Hepatocyte (in vitro differentiated cells): ENCODE measurements around the gene SLC38A10. TPM values are rescaled to one million over a fixed set of nuclear protein-coding genes. Genes with fewer than 3 reads are reported as not detected.

ENCODE experiments used
- DNase-seq: peaks from one replicate; pipeline ENCODE4 v3.0.0-alpha.2; 2016; ENCODE audit warnings: low spot score
- H2AFZ ChIP-seq: fragments of 200-600 bp; sonication (generic); 2 replicates; pipeline ENCODE4 v1.6.0; 2016; ENCODE audit warnings: antibody characterized with exemption, mild to moderate bottlenecking
- H3K27ac ChIP-seq: fragments of 200-600 bp; sonication (generic); 2 replicates; pipeline ENCODE4 v1.5.1; 2016; ENCODE audit warnings: mild to moderate bottlenecking
- H3K27me3 ChIP-seq: fragments of 200-600 bp; sonication (generic); 2 replicates; pipeline ENCODE4 v1.6.1; 2016
- H3K36me3 ChIP-seq: fragments of 200-600 bp; sonication (generic); replicated peaks from 2 replicates; pipeline ENCODE4 v1.5.1; 2016; ENCODE audit warnings: low read depth; ENCODE audit not compliant: insufficient read depth
- H3K4me1 ChIP-seq: fragments of 200-600 bp; sonication (generic); 2 replicates; pipeline ENCODE4 v1.5.1; 2016; ENCODE audit warnings: mild to moderate bottlenecking, moderate library complexity; ENCODE audit not compliant: insufficient read depth
- H3K4me2 ChIP-seq: fragments of 200-600 bp; sonication (generic); 2 replicates; pipeline ENCODE4 v1.6.0; 2016
- H3K4me3 ChIP-seq: fragments of 200-600 bp; sonication (generic); 2 replicates; pipeline ENCODE4 v1.5.1; 2016; ENCODE audit warnings: mild to moderate bottlenecking
- H3K79me2 ChIP-seq: fragments of 200-600 bp; sonication (generic); 2 replicates; pipeline ENCODE4 v1.6.0; 2017; ENCODE audit warnings: mild to moderate bottlenecking
- H3K9me2 ChIP-seq: fragments of 200-600 bp; sonication (generic); replicated peaks from 2 replicates; pipeline ENCODE4 v1.6.0; 2017; ENCODE audit warnings: mild to moderate bottlenecking; ENCODE audit not compliant: insufficient read depth
- H3K9me3 ChIP-seq: fragments of 200-600 bp; sonication (generic); 2 replicates; pipeline ENCODE4 v1.5.1; 2016; ENCODE audit warnings: low read depth, mild to moderate bottlenecking
- H4K20me1 ChIP-seq: fragments of 200-600 bp; sonication (generic); 2 replicates; pipeline ENCODE4 v1.6.0; 2016; ENCODE audit warnings: mild to moderate bottlenecking; ENCODE audit not compliant: insufficient read depth, poor library complexity, severe bottlenecking
- CTCF ChIP-seq: fragments of 200-600 bp; sonication (generic); IDR thresholded peaks from 2 replicates; pipeline ENCODE4 v1.5.1; 2016; ENCODE audit warnings: antibody characterized with exemption, mild to moderate bottlenecking; ENCODE audit not compliant: poor library complexity
- EZH2 ChIP-seq: fragments of 200-600 bp; sonication (generic); IDR thresholded peaks from 2 replicates; pipeline ENCODE4 v1.6.1; 2016; ENCODE audit warnings: antibody characterized with exemption, mild to moderate bottlenecking, borderline replicate concordance
- EZH2phosphoT487 ChIP-seq: fragments of 200-600 bp; sonication (generic); IDR thresholded peaks from one replicate; pipeline ENCODE4 v1.6.1; 2018; ENCODE audit warnings: antibody characterized with exemption, mild to moderate bottlenecking, low read depth, moderate library complexity; ENCODE audit not compliant: unreplicated experiment, severe bottlenecking
- WGBS: methylation state at CpG from one replicate; pipeline ENCODE4 v1.1.6; 2016; ENCODE audit warnings: low lambda C conversion rate; ENCODE audit errors: missing lambda C conversion rate; 5-methylcytosine and 5-hydroxymethylcytosine counted together
- polyA plus RNA-seq: library from polyadenylated mRNA; unstranded; fragments of >200 nt; fragmentation: Nextera tagmentation; extraction: Ambion mirVana; gene quantifications from 2 replicates; pipeline ENCODE4 v1.2.1, GENCODE V29; 2016
- total RNA-seq: library from RNA; depleted of rRNA; stranded (reverse); fragments of >200 nt; gene quantifications from 2 replicates; pipeline ENCODE4 v1.2.3, GENCODE V29; 2014

SLC38A10 gene
- total and polyA plus RNA-seq, 2 experiments from 2014 or later, result 91.4 to 124 TPM

GRCh38 chr17:81217491-81217890 lies 77.6 kb downstream of the SLC38A10 start:
- Histone ChIP-seq H2AFZ (no peak overlapping the region), H3K4me3 (no peak overlapping the region), H3K27me3 (no peaks in the 10 kb centered on the region), H3K4me2 (no peak overlapping the region), H3K36me3 (no peaks in the 10 kb centered on the region), H3K79me2 (peaks cover 7% of the 10 kb centered on the region), H3K9me3 (no peaks in the 10 kb centered on the region), H4K20me1 (no peaks in the 10 kb centered on the region), H3K4me1 (no peaks in the 10 kb centered on the region), H3K9me2 (no peaks in the 10 kb centered on the region), H3K27ac (no peak overlapping the region)
- no peak for DNase-seq
- TF ChIP-seq CTCF (no peak), EZH2phosphoT487 (no peak), EZH2 (no peak)
- 91% methylated on average over 17 of the region's 18 CpGs for WGBS

- no peaks in the 10 kb centered on the region for H3K79me2 ChIP-seq
- no peak for DNase-seq
- WGBS, result 98% methylated on average over 8 of the region's 8 CpGs
- H4K20me1 ChIP-seq, result no peaks in the 10 kb centered on the region
- no peaks in the 10 kb centered on the region for H3K9me2 ChIP-seq
- H3K4me1 ChIP-seq, result no peaks in the 10 kb centered on the region
- H3K27me3 ChIP-seq, result no peaks in the 10 kb centered on the region
- H2AFZ ChIP-seq, result no peak overlapping the region
- H3K36me3 ChIP-seq, result no peaks in the 10 kb centered on the region
- TF ChIP-seq CTCF (no peak), EZH2phosphoT487 (no peak), EZH2 (no peak)
- H3K27ac ChIP-seq, result no peak overlapping the region
- no peak overlapping the region for H3K4me3 ChIP-seq
- H3K4me2 ChIP-seq, result no peak overlapping the region
- H3K9me3 ChIP-seq, result no peaks in the 10 kb centered on the region
These were observed 81.1 kb downstream of the SLC38A10 start for GRCh38 chr17:81213978-81214377.

- Histone ChIP-seq H3K79me2 (no peaks in the 10 kb centered on the region), H4K20me1 (no peaks in the 10 kb centered on the region), H3K4me2 (no peak overlapping the region), H3K4me3 (no peak overlapping the region), H3K27me3 (no peaks in the 10 kb centered on the region), H3K4me1 (no peaks in the 10 kb centered on the region), H3K9me2 (no peaks in the 10 kb centered on the region), H3K9me3 (no peaks in the 10 kb centered on the region), H3K36me3 (no peaks in the 10 kb centered on the region), H2AFZ (no peak overlapping the region), H3K27ac (no peak overlapping the region)
- 88% methylated on average over 9 of the region's 9 CpGs for WGBS
- TF ChIP-seq CTCF (no peak), EZH2 (no peak), EZH2phosphoT487 (no peak)
- no peak for DNase-seq
These were observed 82.7 kb downstream of the SLC38A10 start for GRCh38 chr17:81212365-81212764.

GRCh38 chr17:81210868-81211267 lies 84.2 kb downstream of the SLC38A10 start:
- no peak overlapping the region for H3K27ac ChIP-seq
- TF ChIP-seq EZH2phosphoT487, result no peak
- H3K79me2 ChIP-seq, result no peaks in the 10 kb centered on the region
- no peak for DNase-seq
- H3K9me2 ChIP-seq, result no peaks in the 10 kb centered on the region
- H3K9me3 ChIP-seq, result no peaks in the 10 kb centered on the region
- H2AFZ ChIP-seq, result no peak overlapping the region
- WGBS, result 84% methylated on average over 14 of the region's 14 CpGs
- H3K4me2 ChIP-seq, result no peak overlapping the region
- H4K20me1 ChIP-seq, result no peaks in the 10 kb centered on the region
- no peaks in the 10 kb centered on the region for H3K4me1 ChIP-seq
- no peak overlapping the region for H3K4me3 ChIP-seq
- H3K27me3 ChIP-seq, result no peaks in the 10 kb centered on the region
- no peaks in the 10 kb centered on the region for H3K36me3 ChIP-seq
